Measurements from ENCODE around the gene GNAZ.

The GNAZ gene

GRCh38 chr22:23110190-23110921, 40.0 kb downstream of the GNAZ start:
- H2BK120ac ChIP-seq (ENCODE audit: low read depth, low read length), result no peak overlapping the region
- no peaks in the 10 kb centered on the region for H3K27me3 ChIP-seq (ENCODE audit: control insufficient read depth in 3 of 3, insufficient read depth in 3 of 3, low read depth in 1 of 3, low read length in 3 of 3)
- H3K79me1 ChIP-seq (ENCODE audit: low read depth, low read length), result no peaks in the 10 kb centered on the region
- H3K14ac ChIP-seq (ENCODE audit: low read length), result peak overlapping the region; percentile 2
- no peak overlapping the region for H4K8ac ChIP-seq (ENCODE audit: low read depth, low read length)
- no peak overlapping the region for H2AK5ac ChIP-seq (ENCODE audit: low read depth, low read length)
- no CpG with 5 or more reads among the region's 10 CpGs for whole genome bisulfite sequencing, 2 donors (ENCODE audit: extremely low coverage in 2 of 2, insufficient read length in 2 of 2, insufficient replicate concordance in 1 of 2)
- peak overlapping the region; percentile 70 for H3K9ac ChIP-seq (ENCODE audit: low read depth, low read length, poor library complexity)
- no peak for DNase-seq (ENCODE audit: low spot score)
- H3K36me3 ChIP-seq (replicated peaks in 1 of 2; ENCODE audit: control insufficient read depth in 2 of 2, insufficient read depth in 2 of 2, low read length in 2 of 2), result peaks cover 0 to 3% of the 10 kb centered on the region in 2 donors
- H3K18ac ChIP-seq (ENCODE audit: low read length), result no peak overlapping the region
- peak overlapping the region; percentile 94 for H3K23ac ChIP-seq (ENCODE audit: low read depth, low read length, poor library complexity)
- no peak overlapping the region for H2BK5ac ChIP-seq (ENCODE audit: low read length)
- H2BK12ac ChIP-seq (ENCODE audit: low read length), result no peak overlapping the region
- H3K4me1 ChIP-seq (ENCODE audit: control insufficient read depth in 2 of 2, insufficient read depth in 1 of 2, low read depth in 1 of 2, low read length in 2 of 2), result peaks cover 4 to 8% of the 10 kb centered on the region in 2 donors
- H2AFZ ChIP-seq (ENCODE audit: low read length), result no peak overlapping the region
- no peak overlapping the region for H3K4ac ChIP-seq (ENCODE audit: low read length)
- no peak overlapping the region for H2BK15ac ChIP-seq (ENCODE audit: low read length)
- no peak overlapping the region for H3K27ac ChIP-seq (replicated peaks; ENCODE audit: low read length)
- no peaks in the 10 kb centered on the region for H3K9me3 ChIP-seq (replicated peaks in 1 of 2; ENCODE audit: control insufficient read depth in 2 of 2, insufficient read depth in 1 of 2, low read depth in 1 of 2, low read length in 2 of 2)
- no peak overlapping the region for H4K91ac ChIP-seq (ENCODE audit: low read depth, low read length, poor library complexity)
- no peak overlapping the region for H3K4me3 ChIP-seq (ENCODE audit: low read length in 2 of 2)
- no peak overlapping the region for H3K4me2 ChIP-seq (ENCODE audit: insufficient read depth, low read length, poor library complexity, severe bottlenecking)

- peak overlapping the region; percentile 2 for H3K14ac ChIP-seq (ENCODE audit: low read length)
- no peak for DNase-seq (ENCODE audit: low spot score)
- H3K4me2 ChIP-seq (ENCODE audit: insufficient read depth, low read length, poor library complexity, severe bottlenecking), result no peak overlapping the region
- H3K23ac ChIP-seq (ENCODE audit: low read depth, low read length, poor library complexity), result peak overlapping the region; percentile 94
- no peak overlapping the region for H2BK15ac ChIP-seq (ENCODE audit: low read length)
- no peak overlapping the region for H2AFZ ChIP-seq (ENCODE audit: low read length)
- no peak overlapping the region for H4K8ac ChIP-seq (ENCODE audit: low read depth, low read length)
- H3K79me1 ChIP-seq (ENCODE audit: low read depth, low read length), result peaks cover 3% of the 10 kb centered on the region
- H3K4ac ChIP-seq (ENCODE audit: low read length), result no peak overlapping the region
- no peak overlapping the region for H2AK5ac ChIP-seq (ENCODE audit: low read depth, low read length)
- peak overlapping the region; percentile 35 for H3K18ac ChIP-seq (ENCODE audit: low read length)
- no peak overlapping the region for H3K27ac ChIP-seq (replicated peaks; ENCODE audit: low read length)
- no peaks in the 10 kb centered on the region for H3K27me3 ChIP-seq (ENCODE audit: control insufficient read depth in 3 of 3, insufficient read depth in 3 of 3, low read depth in 1 of 3, low read length in 3 of 3)
- H3K9ac ChIP-seq (ENCODE audit: low read depth, low read length, poor library complexity), result peak overlapping the region; percentile 65
- H2BK120ac ChIP-seq (ENCODE audit: low read depth, low read length), result no peak overlapping the region
- WGBS, 2 donors (ENCODE audit: extremely low coverage in 2 of 2, insufficient read length in 2 of 2, insufficient replicate concordance in 1 of 2), result no CpG with 5 or more reads among the region's 15 CpGs
- no peak overlapping the region for H3K4me3 ChIP-seq (ENCODE audit: low read length in 2 of 2)
- peaks cover 4 to 10% of the 10 kb centered on the region in 2 donors for H3K4me1 ChIP-seq (ENCODE audit: control insufficient read depth in 2 of 2, insufficient read depth in 1 of 2, low read depth in 1 of 2, low read length in 2 of 2)
- H3K36me3 ChIP-seq (replicated peaks in 1 of 2; ENCODE audit: control insufficient read depth in 2 of 2, insufficient read depth in 2 of 2, low read length in 2 of 2), result peaks cover 0 to 3% of the 10 kb centered on the region in 2 donors
- H2BK5ac ChIP-seq (ENCODE audit: low read length), result peak overlapping the region; percentile 45
- H3K9me3 ChIP-seq (replicated peaks in 1 of 2; ENCODE audit: control insufficient read depth in 2 of 2, insufficient read depth in 1 of 2, low read depth in 1 of 2, low read length in 2 of 2), result no peaks in the 10 kb centered on the region
- no peak overlapping the region for H4K91ac ChIP-seq (ENCODE audit: low read depth, low read length, poor library complexity)
- no peak overlapping the region for H2BK12ac ChIP-seq (ENCODE audit: low read length)
Measured at GRCh38 chr22:23110922-23111527, 40.7 kb downstream of the GNAZ start.

GRCh38 chr22:23112472-23113012, 42.2 kb downstream of the GNAZ start:
- Histone ChIP-seq H2BK15ac (ENCODE audit: low read length) (no peak overlapping the region), H3K9ac (ENCODE audit: low read depth, low read length, poor library complexity) (no peak overlapping the region), H3K14ac (ENCODE audit: low read length) (no peak overlapping the region), H3K36me3 (replicated peaks in 1 of 2; ENCODE audit: control insufficient read depth in 2 of 2, insufficient read depth in 2 of 2, low read length in 2 of 2) (peaks cover 0 to 3% of the 10 kb centered on the region in 2 donors), H3K9me3 (replicated peaks in 1 of 2; ENCODE audit: control insufficient read depth in 2 of 2, insufficient read depth in 1 of 2, low read depth in 1 of 2, low read length in 2 of 2) (no peaks in the 10 kb centered on the region), H4K91ac (ENCODE audit: low read depth, low read length, poor library complexity) (no peak overlapping the region), H2BK12ac (ENCODE audit: low read length) (no peak overlapping the region), H3K27me3 (ENCODE audit: control insufficient read depth in 3 of 3, insufficient read depth in 3 of 3, low read depth in 1 of 3, low read length in 3 of 3) (no peaks in the 10 kb centered on the region), H3K18ac (ENCODE audit: low read length) (peak overlapping the region; percentile 27), H3K27ac (replicated peaks; ENCODE audit: low read length) (no peak overlapping the region), H2AFZ (ENCODE audit: low read length) (no peak overlapping the region), H3K4me3 (ENCODE audit: low read length in 2 of 2) (no peak overlapping the region), H3K4ac (ENCODE audit: low read length) (no peak overlapping the region), H2BK5ac (ENCODE audit: low read length) (peak overlapping the region; percentile 44), H3K4me2 (ENCODE audit: insufficient read depth, low read length, poor library complexity, severe bottlenecking) (no peak overlapping the region), H2BK120ac (ENCODE audit: low read depth, low read length) (no peak overlapping the region), H4K8ac (ENCODE audit: low read depth, low read length) (no peak overlapping the region), H3K4me1 (ENCODE audit: control insufficient read depth in 2 of 2, insufficient read depth in 1 of 2, low read depth in 1 of 2, low read length in 2 of 2) (peaks cover 4 to 12% of the 10 kb centered on the region in 2 donors), H3K79me1 (ENCODE audit: low read depth, low read length) (peaks cover 4% of the 10 kb centered on the region), H2AK5ac (ENCODE audit: low read depth, low read length) (no peak overlapping the region), H3K23ac (ENCODE audit: low read depth, low read length, poor library complexity) (peak overlapping the region; percentile 87)
- no CpG with 5 or more reads among the region's 9 CpGs for WGBS, 2 donors (ENCODE audit: extremely low coverage in 2 of 2, insufficient read length in 2 of 2, insufficient replicate concordance in 1 of 2)
- no peak for DNase-seq (ENCODE audit: low spot score)

Data from neuronal stem cell (in vitro differentiated cells).